Astrocyte of the spinal cord (primary cell): ENCODE results near the gene WNK2.
A peak's percentile ranks its signal among the peaks of the same experiment; 100 is the strongest.

Source experiments
- DNase-seq: peaks from one replicate; pipeline ENCODE4 v3.0.0; 2011; ENCODE audit warnings: low read depth, low spot score
- H3K4me3 ChIP-seq: 2 replicates; pipeline ENCODE4 v1.5.1; 2011; ENCODE audit warnings: low read depth, mild to moderate bottlenecking, low read length, moderate library complexity
- CTCF ChIP-seq: IDR thresholded peaks from 2 replicates; pipeline ENCODE4 v1.5.1; 2012; ENCODE audit warnings: low read depth, mild to moderate bottlenecking, low read length, inconsistent platforms
- in situ Hi-C: cut with HindIII; loops from 2 replicates; pipeline ENCODE4 v1.10.0; 2017; ENCODE audit warnings: low sequenced_read_pairs

WNK2 gene

GRCh38 chr9:93206576-93207155 is 22.7 kb downstream of the WNK2 start:
- no peak overlapping the region for H3K4me3 ChIP-seq
- no peak for DNase-seq
- in situ Hi-C loops = no loop called here
- TF ChIP-seq CTCF = no peak

- in situ Hi-C loops = no loop called here
- TF ChIP-seq CTCF = no peak
- DNase-seq = peak; percentile 47
- no peak overlapping the region for H3K4me3 ChIP-seq
These were observed 23.4 kb downstream of the WNK2 start for GRCh38 chr9:93207326-93207814.

- TF ChIP-seq CTCF = no peak
- in situ Hi-C loops = no loop called here
- H3K4me3 ChIP-seq = no peak overlapping the region
- no peak for DNase-seq
These were observed 24.2 kb downstream of the WNK2 start for GRCh38 chr9:93207860-93208734.

- no peak overlapping the region for H3K4me3 ChIP-seq
- in situ Hi-C loops = no loop called here
- no peak for DNase-seq
- no peak for TF ChIP-seq CTCF
These were observed 25.2 kb downstream of the WNK2 start for GRCh38 chr9:93209097-93209496.

- no peak overlapping the region for H3K4me3 ChIP-seq
- no peak for DNase-seq
- TF ChIP-seq CTCF = no peak
- in situ Hi-C loops = no loop called here
These were observed 25.8 kb downstream of the WNK2 start for GRCh38 chr9:93209576-93210323.

- H3K4me3 ChIP-seq = no peak overlapping the region
- no peak for TF ChIP-seq CTCF
- in situ Hi-C loops = no loop called here
- no peak for DNase-seq
These were observed 26.5 kb downstream of the WNK2 start for GRCh38 chr9:93210324-93210973.
